Kidney glomerular epithelial cell (primary cell): ENCODE data around the gene MRPS14.
"Not testable (repeated sequence)": the region's sequence is repeated elsewhere in the genome, so short reads cannot be mapped to it uniquely, and the experiment has no call there.

Experiments
- DNase-seq: peaks from one replicate; lab custom pipeline; 2025; lab: John Stamatoyannopoulos, UW

The MRPS14 gene

GRCh38 chr1:175023043-175023921 is at the start of gene MRPS14:
Gene MRPS14 (minus strand): TSS chr1:175023425. CDS start chr1:175023408, 17 bp downstream.
- peak; percentile 98 for DNase-seq

- DNase-seq: peak; percentile 53
Observed at GRCh38 chr1:175072099-175072951, 49.1 kb upstream of the MRPS14 start.

DNA sequence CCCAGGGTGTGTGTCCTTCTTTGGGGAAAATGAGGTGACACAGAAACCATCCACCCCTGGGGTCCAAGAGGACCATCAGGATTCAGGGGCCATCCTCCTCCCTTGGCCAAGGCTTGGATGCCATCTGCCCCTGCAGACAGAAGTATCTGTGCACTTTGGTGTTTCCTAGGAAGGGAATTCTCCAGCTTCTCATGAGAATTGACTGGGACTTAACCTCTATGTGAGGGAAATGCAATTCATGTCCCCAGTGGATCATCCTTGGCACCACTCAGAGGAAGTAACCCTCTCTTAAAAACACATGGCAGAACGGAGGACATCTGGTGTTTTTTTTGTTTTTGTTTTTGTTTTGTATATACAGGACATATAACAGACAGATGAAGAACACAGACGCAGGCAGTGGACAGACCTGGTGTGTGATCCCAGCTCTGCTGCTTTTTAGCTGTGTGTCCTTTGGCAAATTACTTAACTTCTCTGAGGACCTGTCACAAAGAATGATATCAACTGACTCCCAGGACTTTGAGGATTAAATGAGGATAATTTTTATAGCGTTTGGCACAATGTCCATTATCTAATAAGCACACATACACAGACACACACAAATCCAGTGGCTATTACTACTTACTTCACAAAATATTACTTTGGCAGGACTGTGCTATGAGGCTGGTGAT is 48.2 kb upstream of the MRPS14 start:
- no peak for DNase-seq

DNA sequence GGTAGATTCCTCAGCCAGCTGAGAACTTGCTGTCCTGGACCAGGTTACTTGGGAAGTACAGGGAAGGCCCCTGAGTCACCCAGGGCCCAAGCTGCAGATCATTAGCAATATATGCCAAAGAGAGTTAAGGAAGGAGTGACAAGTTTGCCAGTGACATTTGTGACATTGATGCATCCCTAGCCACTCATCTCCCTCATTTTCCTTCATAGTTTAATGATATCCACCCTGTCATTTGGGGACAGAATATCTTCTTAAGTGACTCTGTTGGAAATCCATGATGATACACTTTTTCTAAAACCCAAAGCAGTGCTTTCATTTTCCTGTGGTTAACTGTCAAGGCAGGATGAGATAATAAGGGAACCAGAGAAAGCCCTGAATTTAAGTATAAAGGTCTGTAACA is 47.6 kb upstream of the MRPS14 start:
- no peak for DNase-seq

GRCh38 chr1:175067362-175068106 is 44.3 kb upstream of the MRPS14 start, which contains the start of gene TNN:
Gene TNN (plus strand): TSS chr1:175067833. CDS start chr1:175077419, 9,586 bp downstream.
- DNase-seq: no peak

DNA sequence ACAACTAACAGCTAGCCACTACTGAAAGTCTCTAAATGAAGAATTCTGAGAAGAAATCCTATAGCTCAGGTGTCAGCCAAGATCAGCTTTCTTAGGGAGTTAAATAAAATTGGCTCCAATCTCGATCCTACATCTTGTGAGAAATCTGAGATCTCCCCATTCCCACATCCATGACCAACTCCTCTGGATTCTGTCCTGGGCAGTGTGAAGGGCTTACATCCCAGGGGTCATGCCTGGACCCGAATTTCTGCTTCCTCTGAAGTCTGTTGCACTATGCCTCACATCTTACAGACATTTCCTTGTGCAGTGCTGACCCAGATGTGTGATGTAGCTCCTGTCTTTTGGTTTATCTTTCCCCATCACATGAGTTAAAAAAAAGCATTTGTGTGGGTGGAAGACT is 39.6 kb upstream of the MRPS14 start:
- no peak for DNase-seq

- no peak for DNase-seq
Observed at GRCh38 chr1:175062339-175062738, 39.1 kb upstream of the MRPS14 start.

- DNase-seq: no peak
Observed at GRCh38 chr1:175054736-175055135, 31.5 kb upstream of the MRPS14 start.

DNA sequence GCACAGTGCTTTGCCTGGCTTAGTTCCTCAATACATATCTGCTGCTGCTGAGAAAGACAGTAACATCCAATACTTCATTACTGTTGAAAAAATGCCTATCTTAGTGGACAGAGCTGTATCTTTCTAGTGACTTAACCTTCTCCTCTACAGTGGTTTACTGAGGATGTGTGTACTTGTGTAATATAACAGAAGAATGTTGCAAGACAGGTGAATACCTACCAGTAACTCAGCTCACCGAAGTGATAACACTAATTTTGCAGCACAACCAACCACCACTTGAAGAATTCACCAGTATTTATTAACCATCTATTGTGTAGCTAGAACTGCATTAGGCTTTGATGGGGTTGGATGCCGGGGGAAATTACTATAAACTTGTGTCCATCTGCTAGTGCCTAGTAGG is 27.8 kb upstream of the MRPS14 start:
- no peak for DNase-seq

DNA sequence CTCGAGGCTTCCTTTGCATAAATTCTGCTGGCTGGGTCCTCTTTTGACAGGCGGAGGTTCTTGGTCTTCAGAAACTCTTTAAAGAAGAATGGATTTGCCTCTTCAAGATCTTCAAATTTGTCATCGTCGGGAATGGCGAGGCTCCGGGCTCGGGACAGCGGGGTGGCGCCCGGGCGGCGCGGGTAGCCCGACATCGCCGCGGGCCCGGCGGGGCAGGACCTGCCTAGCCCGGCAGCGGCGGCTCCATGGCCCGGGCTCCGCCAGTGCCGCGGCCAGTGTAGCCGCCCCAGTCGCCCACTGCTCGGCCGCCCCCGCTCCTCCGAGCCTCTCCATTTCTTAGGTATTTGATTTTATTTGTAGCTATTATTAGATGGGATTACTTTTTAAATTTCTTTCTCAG is 22.3 kb upstream of the MRPS14 start:
- DNase-seq: no peak

- no peak for DNase-seq
Observed at GRCh38 chr1:175045097-175045496, 21.9 kb upstream of the MRPS14 start.

DNA sequence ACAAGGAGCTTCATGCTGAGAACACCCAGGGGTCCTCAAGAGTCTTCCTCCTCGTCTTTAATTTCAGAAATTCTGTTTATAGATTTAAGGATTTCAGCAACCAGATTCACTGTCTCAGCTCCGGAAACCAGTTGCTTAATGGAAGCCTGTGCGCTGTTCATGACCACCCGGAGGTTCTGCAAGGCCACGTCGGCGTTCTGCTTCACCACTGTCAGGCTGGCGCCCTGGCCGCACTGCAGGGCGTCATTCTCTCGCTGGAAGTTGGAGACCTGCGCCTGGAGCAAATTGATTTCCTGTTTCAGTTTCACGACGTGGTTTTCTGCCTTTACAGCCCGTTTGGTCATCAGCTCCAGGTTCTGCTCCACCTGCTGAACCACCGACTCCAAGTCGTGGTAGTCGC is 21.4 kb upstream of the MRPS14 start:
- DNase-seq: not testable (repeated sequence)

DNA sequence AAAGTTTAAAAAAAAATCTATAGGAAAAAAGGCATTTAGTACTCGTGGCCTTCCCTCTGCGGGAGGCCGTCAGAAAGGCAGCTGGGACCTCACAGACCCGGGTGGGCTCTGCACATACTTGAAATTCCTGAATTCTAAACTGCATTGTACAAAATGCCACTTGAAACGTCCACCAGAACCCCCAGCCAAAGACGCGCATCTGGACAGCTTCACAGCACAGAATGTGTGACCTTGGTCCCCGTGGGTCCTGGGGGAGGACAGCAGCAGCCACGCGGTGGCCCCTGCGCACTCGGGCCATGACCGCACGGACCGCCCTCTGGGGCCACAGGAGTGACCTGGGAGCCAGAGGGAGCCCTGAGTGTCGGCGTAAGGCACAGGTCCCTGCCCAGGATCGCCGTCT is 20.6 kb upstream of the MRPS14 start:
- no peak for DNase-seq

DNA sequence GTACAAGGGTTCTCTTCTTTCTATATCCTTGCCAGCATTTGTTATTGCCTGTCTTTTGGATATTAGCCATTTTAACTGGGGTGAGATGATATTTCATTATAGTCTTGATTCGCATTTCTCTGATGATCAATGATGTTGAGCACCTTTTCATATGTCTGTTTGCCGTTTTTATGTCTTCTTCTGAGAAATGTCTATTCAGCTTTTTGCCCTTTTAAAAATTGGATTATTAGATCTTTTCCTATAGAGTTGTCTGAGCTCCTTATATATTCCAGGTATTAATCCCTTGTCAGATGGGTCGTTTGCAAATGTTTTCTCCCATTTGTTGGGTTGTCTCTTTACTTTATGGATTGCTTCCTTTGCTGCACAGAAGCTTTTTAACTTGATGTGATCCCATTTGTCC is 19.4 kb upstream of the MRPS14 start:
- no peak for DNase-seq

- DNase-seq: no peak
Observed at GRCh38 chr1:175040324-175040879, 17.2 kb upstream of the MRPS14 start.

GRCh38 chr1:175037416-175037815 is 14.2 kb upstream of the MRPS14 start:
- DNase-seq: no peak

- no peak for DNase-seq
Observed at GRCh38 chr1:175036476-175036875, 13.3 kb upstream of the MRPS14 start.

GRCh38 chr1:175035865-175036264 is 12.6 kb upstream of the MRPS14 start:
- no peak for DNase-seq

DNA sequence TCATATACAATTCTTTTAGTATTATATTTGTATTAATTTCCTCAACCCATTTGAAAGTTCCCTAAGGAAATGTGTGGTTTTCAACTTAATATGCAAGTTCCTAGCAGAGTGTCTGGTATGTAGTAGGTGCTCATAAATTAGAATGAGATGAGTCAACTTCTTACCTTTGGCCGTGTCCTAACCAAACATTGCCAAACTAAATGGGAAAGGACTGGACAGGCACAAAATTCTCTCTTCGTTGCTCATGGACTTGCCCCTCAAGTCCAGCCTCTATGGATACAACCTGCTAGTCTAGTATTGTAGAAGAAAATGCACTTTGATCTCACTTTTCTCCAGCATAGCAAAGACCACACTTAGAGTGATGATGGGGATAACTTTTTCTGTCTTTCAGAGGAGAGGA is 11.6 kb upstream of the MRPS14 start:
- DNase-seq: no peak

GRCh38 chr1:175033953-175034352 is 10.7 kb upstream of the MRPS14 start:
- DNase-seq: no peak

DNA sequence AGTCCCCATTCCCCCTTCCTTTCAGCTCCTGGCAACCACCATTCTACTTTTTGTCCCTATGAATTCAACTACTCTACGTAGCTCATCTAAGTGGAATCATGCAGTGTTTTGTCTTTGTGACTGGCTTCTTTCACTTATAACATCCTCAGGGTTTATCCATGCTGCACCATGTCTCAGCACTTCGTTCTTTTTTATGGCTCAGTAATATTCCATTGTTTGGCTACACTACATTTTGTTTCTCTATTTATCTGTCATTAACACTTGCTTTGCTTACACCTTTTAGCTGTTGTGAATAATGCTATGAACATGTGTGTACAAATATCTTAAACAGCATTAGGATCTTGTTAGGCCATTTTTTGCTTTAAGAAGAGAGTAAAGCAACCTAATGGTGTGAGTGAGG is 1.5 kb upstream of the MRPS14 start:
- no peak for DNase-seq
